ENCODE measurements around the gene ABHD18.
A peak's percentile ranks its signal among the peaks of the same experiment; 100 is the strongest.
"Not testable (repeated sequence)": the region's sequence is repeated elsewhere in the genome, so short reads cannot be mapped to it uniquely, and the experiment has no call there.

Gene ABHD18

GRCh38 chr4:127930175-127930574 lies 35.0 kb upstream of the ABHD18 start:
- TF ChIP-seq CTCF (IDR thresholded peaks at IDR 0.05; ENCODE audit: insufficient read depth, low read length, poor library complexity, severe bottlenecking): no peak
- Histone ChIP-seq H3K4me3 (replicated peaks; ENCODE audit: low read depth, low read length) (no peak overlapping the region), H3K36me3 (ENCODE audit: control insufficient read depth, insufficient read depth, low read length) (no peaks in the 10 kb centered on the region; the same call in 1 of the 2 replicates), H3K27me3 (replicated peaks; ENCODE audit: control insufficient read depth, insufficient read depth, low read length) (no peaks in the 10 kb centered on the region)
- DNase-seq (ENCODE audit: extremely low read depth, insufficient read length): no peak

GRCh38 chr4:127931836-127932235 lies 33.4 kb upstream of the ABHD18 start:
- not testable (repeated sequence) for H3K4me3 ChIP-seq (replicated peaks; ENCODE audit: low read depth, low read length); H3K36me3 ChIP-seq (ENCODE audit: control insufficient read depth, insufficient read depth, low read length); DNase-seq (ENCODE audit: extremely low read depth, insufficient read length); H3K27me3 ChIP-seq (replicated peaks; ENCODE audit: control insufficient read depth, insufficient read depth, low read length)

GRCh38 chr4:127936974-127937373 lies 28.2 kb upstream of the ABHD18 start:
- peaks cover 4% of the 10 kb centered on the region for H3K36me3 ChIP-seq (ENCODE audit: control insufficient read depth, insufficient read depth, low read length)
- H3K4me3 ChIP-seq (replicated peaks; ENCODE audit: low read depth, low read length): no peak overlapping the region
- no peak for TF ChIP-seq CTCF (IDR thresholded peaks at IDR 0.05; ENCODE audit: insufficient read depth, low read length, poor library complexity, severe bottlenecking)
- H3K27me3 ChIP-seq (replicated peaks; ENCODE audit: control insufficient read depth, insufficient read depth, low read length): no peaks in the 10 kb centered on the region
- no peak for DNase-seq (ENCODE audit: extremely low read depth, insufficient read length)

DNA sequence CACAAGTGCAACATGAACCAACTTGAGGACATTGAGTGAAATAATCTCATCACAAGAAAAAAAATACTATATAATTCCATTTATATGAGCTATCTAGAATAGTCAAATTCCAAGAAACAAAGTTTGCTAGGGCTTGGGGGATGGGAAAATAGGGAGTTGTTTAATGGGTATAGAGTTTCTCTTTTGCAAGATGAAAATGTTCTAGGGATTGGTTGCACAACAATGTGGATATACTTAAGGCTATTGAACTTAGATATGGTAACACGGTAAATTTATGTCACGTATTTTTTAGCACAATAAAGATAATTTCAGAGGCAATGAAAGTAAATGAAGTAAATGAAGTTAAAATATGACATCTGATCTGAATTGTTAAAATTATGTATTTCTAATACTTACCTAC lies 8.1 kb upstream of the ABHD18 start:
- TF ChIP-seq CTCF (IDR thresholded peaks at IDR 0.05; ENCODE audit: insufficient read depth, low read length, poor library complexity, severe bottlenecking): no peak

GRCh38 chr4:127959794-127960193 lies 5.4 kb upstream of the ABHD18 start:
- Histone ChIP-seq H3K4me3 (replicated peaks; ENCODE audit: low read depth, low read length) (no peak overlapping the region), H3K36me3 (ENCODE audit: control insufficient read depth, insufficient read depth, low read length) (no peaks in the 10 kb centered on the region; the same call in 1 of the 2 replicates), H3K27me3 (replicated peaks; ENCODE audit: control insufficient read depth, insufficient read depth, low read length) (no peaks in the 10 kb centered on the region)
- TF ChIP-seq CTCF (IDR thresholded peaks at IDR 0.05; ENCODE audit: insufficient read depth, low read length, poor library complexity, severe bottlenecking): no peak
- no peak for DNase-seq (ENCODE audit: extremely low read depth, insufficient read length)

More for the DNA sequence above, 8.1 kb upstream of the ABHD18 start:
- no peaks in the 10 kb centered on the region; the same call in 1 of the 2 replicates for H3K36me3 ChIP-seq (ENCODE audit: control insufficient read depth, insufficient read depth, low read length)
- H3K4me3 ChIP-seq (replicated peaks; ENCODE audit: low read depth, low read length): no peak overlapping the region
- no peaks in the 10 kb centered on the region for H3K27me3 ChIP-seq (replicated peaks; ENCODE audit: control insufficient read depth, insufficient read depth, low read length)
- DNase-seq (ENCODE audit: extremely low read depth, insufficient read length): no peak

GRCh38 chr4:127963633-127964398 lies 1.4 kb upstream of the ABHD18 start:
- DNase-seq (ENCODE audit: extremely low read depth, insufficient read length); H3K36me3 ChIP-seq (ENCODE audit: control insufficient read depth, insufficient read depth, low read length): not testable (repeated sequence)
- H3K4me3 ChIP-seq (replicated peaks; ENCODE audit: low read depth, low read length): peak overlapping the region; percentile 100

GRCh38 chr4:127964426-127965061 lies 662 bp upstream of the ABHD18 start:
- H3K27me3 ChIP-seq (replicated peaks; ENCODE audit: control insufficient read depth, insufficient read depth, low read length); DNase-seq (ENCODE audit: extremely low read depth, insufficient read length); H3K36me3 ChIP-seq (ENCODE audit: control insufficient read depth, insufficient read depth, low read length): not testable (repeated sequence)
- peak overlapping the region; percentile 100 for H3K4me3 ChIP-seq (replicated peaks; ENCODE audit: low read depth, low read length)

More at GRCh38 chr4:127963633-127964398, 1.4 kb upstream of the ABHD18 start:
- H3K27me3 ChIP-seq (replicated peaks; ENCODE audit: control insufficient read depth, insufficient read depth, low read length): not testable (repeated sequence)
